AG09309 (cell line): ENCODE results near the gene C10orf90.
A peak's percentile ranks its signal among the peaks of the same experiment; 100 is the strongest.

Experiments
- DNase-seq: peaks from one replicate; pipeline ENCODE4 v3.0.0-alpha.2; 2010; ENCODE audit warnings: low read depth
- H3K4me3 ChIP-seq: 2 replicates; pipeline ENCODE4 v1.5.1; 2011; ENCODE audit warnings: mild to moderate bottlenecking, low read depth, low read length, moderate library complexity; ENCODE audit not compliant: control insufficient read depth
- CTCF ChIP-seq: IDR thresholded peaks from 2 replicates; pipeline ENCODE4 v1.5.1; 2011; ENCODE audit warnings: mild to moderate bottlenecking, low read depth, low read length, inconsistent platforms; ENCODE audit not compliant: insufficient read depth, control insufficient read depth; ENCODE audit errors: missing control alignments

C10orf90 gene

GRCh38 chr10:126640401-126640800 lies 30.1 kb downstream of the C10orf90 start:
- DNase-seq = no peak
- TF ChIP-seq CTCF = no peak
- no peak overlapping the region for H3K4me3 ChIP-seq

DNA sequence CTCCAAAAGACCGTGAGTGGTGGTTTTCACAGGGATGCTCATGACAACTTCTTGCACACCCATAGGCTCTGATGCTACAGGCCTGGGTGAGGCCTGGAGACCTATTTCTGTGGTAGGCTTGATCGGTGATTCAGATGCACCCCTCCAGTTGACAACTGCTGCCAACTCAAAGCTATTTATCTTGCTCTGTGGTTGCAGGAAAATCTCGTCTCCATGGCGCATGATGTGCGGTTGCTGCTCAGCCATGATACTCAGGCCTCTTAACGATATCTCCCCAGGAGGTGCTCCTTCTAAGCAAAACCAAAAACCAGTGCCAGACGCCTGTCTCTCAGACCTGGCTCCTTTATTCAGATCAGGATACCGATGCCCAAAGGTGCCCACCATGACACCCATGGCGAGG lies 31.4 kb downstream of the C10orf90 start:
- DNase-seq = no peak
- H3K4me3 ChIP-seq = no peak overlapping the region
- no peak for TF ChIP-seq CTCF

DNA sequence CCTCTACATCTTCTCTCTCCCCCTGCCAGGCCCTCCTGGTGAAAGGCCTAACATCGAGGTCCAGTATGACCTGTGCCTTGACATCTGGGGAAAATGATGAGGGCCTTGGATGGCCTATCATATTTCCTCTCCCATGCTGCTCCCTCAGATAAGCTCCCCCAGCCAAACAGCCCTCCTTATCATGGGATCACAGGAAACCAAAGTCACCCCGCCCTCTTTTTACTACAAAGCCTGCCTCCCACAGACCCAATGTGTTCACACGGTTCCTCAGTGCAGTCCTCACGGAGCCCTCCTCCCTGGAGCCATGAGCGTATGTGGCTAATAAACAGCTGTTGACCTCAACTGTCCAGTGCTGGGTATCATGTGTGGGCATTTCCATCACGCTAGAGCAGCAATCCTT lies 32.0 kb downstream of the C10orf90 start:
- DNase-seq = no peak
- TF ChIP-seq CTCF = no peak
- H3K4me3 ChIP-seq = no peak overlapping the region

- DNase-seq = no peak
- no peak overlapping the region for H3K4me3 ChIP-seq
- no peak for TF ChIP-seq CTCF
These were observed 33.0 kb downstream of the C10orf90 start for GRCh38 chr10:126637501-126637900.

DNA sequence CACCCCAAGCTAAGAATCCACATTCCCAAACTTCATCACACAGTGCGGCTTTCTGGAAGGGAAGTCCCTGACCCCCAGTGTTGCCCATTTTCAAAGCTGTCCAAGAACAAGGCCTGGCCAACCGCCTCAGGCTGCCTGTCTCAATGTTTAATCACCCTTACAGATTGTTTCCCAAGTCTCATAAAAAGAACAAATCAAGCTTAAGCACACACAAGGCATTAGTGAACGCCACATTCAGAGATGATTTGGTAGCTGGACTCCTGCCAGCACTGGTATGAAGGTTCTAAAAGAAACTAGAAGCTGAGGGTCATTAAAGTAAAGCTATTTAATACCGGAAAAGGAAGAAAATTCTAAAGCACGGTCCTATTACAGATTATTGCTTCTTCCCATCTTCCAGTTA lies 35.6 kb downstream of the C10orf90 start:
- TF ChIP-seq CTCF = no peak
- H3K4me3 ChIP-seq = no peak overlapping the region
- peak; percentile 88 for DNase-seq

- TF ChIP-seq CTCF = no peak
- no peak overlapping the region for H3K4me3 ChIP-seq
- no peak for DNase-seq
These were observed 36.1 kb downstream of the C10orf90 start for GRCh38 chr10:126634347-126634746.

- H3K4me3 ChIP-seq = no peak overlapping the region
- TF ChIP-seq CTCF = no peak
- no peak for DNase-seq
These were observed 37.8 kb downstream of the C10orf90 start for GRCh38 chr10:126632705-126633104.
